ENCODE data around the gene PFKL. TPM values are rescaled to one million over a fixed set of nuclear protein-coding genes. Genes with fewer than 3 reads are reported as not detected.

The PFKL gene
- polyA plus RNA-seq, 4 donors: 138 to 281 (median 216) TPM

DNA sequence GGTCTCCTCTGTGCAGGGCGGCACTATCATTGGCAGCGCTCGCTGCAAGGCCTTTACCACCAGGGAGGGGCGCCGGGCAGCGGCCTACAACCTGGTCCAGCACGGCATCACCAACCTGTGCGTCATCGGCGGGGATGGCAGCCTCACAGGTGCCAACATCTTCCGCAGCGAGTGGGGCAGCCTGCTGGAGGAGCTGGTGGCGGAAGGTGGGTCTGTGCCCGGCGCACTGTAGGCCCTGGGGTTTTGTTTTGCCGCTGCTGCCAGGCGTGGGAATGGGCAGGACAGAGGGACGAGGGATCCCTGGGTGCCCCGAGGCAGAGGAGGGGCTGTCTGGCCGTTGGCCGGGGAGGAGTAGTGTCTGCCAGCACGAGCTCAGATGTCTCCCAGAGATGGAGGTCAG, 12.2 kb downstream of the PFKL start:
- FAIRE-seq (no peak), DNase-seq (no peak)
- no peak overlapping the region for H3K4me3 ChIP-seq (ENCODE audit: low read depth in 1 of 3, low read length in 3 of 3)
- no peaks in the 10 kb centered on the region for H3K27me3 ChIP-seq (ENCODE audit: control insufficient read depth in 3 of 3, insufficient read depth in 3 of 3, low read length in 3 of 3)
- H3K36me3 ChIP-seq (ENCODE audit: control insufficient read depth in 3 of 3, insufficient read depth in 2 of 3, low read depth in 1 of 3, low read length in 3 of 3): peaks cover 22 to 99% (median 28%) of the 10 kb centered on the region in 3 donors
- 92 to 95% (median 93%) methylated on average over 21 to 22 of the region's 22 CpGs for WGBS, 3 donors
- H3K9me3 ChIP-seq (ENCODE audit: control insufficient read depth in 2 of 2, insufficient read depth in 1 of 2, low read depth in 1 of 2, low read length in 1 of 2): no peaks in the 10 kb centered on the region
- H3K27ac ChIP-seq (ENCODE audit: low read depth in 1 of 3, low read length in 2 of 3): no peak overlapping the region
- H3K4me1 ChIP-seq (ENCODE audit: control insufficient read depth in 3 of 3, insufficient read depth in 2 of 3, low read depth in 1 of 3, low read length in 2 of 3): no peaks in the 10 kb centered on the region

DNA sequence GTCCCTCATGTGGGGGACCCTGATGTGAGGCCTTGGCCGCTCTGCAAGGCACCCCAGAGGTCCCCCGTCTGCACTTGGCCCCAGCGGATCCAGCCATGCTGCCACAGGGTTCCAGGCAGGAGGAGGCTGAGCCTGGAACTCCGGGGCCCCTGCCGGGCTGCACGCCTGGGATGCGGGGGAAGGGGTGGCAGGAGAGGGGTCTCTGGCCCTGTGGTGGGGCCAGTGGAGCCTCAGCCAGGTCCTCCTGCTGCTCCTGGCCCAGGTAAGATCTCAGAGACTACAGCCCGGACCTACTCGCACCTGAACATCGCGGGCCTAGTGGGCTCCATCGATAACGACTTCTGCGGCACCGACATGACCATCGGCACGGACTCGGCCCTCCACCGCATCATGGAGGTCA, 12.9 kb downstream of the PFKL start:
- FAIRE-seq (no peak), DNase-seq (no peak)
- peaks cover 20 to 99% (median 28%) of the 10 kb centered on the region in 3 donors for H3K36me3 ChIP-seq (ENCODE audit: control insufficient read depth in 3 of 3, insufficient read depth in 2 of 3, low read depth in 1 of 3, low read length in 3 of 3)
- no peaks in the 10 kb centered on the region for H3K4me1 ChIP-seq (ENCODE audit: control insufficient read depth in 3 of 3, insufficient read depth in 2 of 3, low read depth in 1 of 3, low read length in 2 of 3)
- H3K4me3 ChIP-seq (ENCODE audit: low read depth in 1 of 3, low read length in 3 of 3): no peak overlapping the region
- H3K27me3 ChIP-seq (ENCODE audit: control insufficient read depth in 3 of 3, insufficient read depth in 3 of 3, low read length in 3 of 3): no peaks in the 10 kb centered on the region
- no peaks in the 10 kb centered on the region for H3K9me3 ChIP-seq (ENCODE audit: control insufficient read depth in 2 of 2, insufficient read depth in 1 of 2, low read depth in 1 of 2, low read length in 1 of 2)
- WGBS, 3 donors: 96 to 98% (median 97%) methylated on average over 17 to 19 of the region's 19 CpGs
- H3K27ac ChIP-seq (ENCODE audit: low read depth in 1 of 3, low read length in 2 of 3): no peak overlapping the region

DNA sequence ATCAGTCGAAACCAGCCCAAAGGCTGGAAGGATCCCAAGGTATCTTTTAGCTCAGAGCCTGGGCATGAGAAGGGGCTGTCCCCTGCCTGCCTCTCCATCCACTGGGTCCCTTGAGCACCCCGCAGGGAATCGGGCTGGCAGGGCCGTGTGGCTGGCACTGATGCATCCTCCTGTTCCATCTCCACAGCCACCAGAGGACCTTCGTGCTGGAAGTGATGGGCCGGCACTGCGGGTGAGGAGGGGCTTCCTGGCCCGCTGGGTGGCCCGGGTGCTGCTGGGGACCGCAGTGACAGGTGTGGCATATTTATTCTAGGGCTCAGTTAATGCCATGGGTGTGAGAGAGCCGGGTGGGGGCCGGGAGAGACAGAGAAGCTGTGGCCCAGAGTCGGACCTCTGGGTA, 13.6 kb downstream of the PFKL start:
- DNase-seq: no peak
- FAIRE-seq: no peak
- Histone ChIP-seq H3K36me3 (ENCODE audit: control insufficient read depth in 3 of 3, insufficient read depth in 2 of 3, low read depth in 1 of 3, low read length in 3 of 3) (peaks cover 20 to 99% (median 32%) of the 10 kb centered on the region in 3 donors), H3K9me3 (ENCODE audit: control insufficient read depth in 2 of 2, insufficient read depth in 1 of 2, low read depth in 1 of 2, low read length in 1 of 2) (no peaks in the 10 kb centered on the region), H3K4me3 (ENCODE audit: low read depth in 1 of 3, low read length in 3 of 3) (no peak overlapping the region), H3K27me3 (ENCODE audit: control insufficient read depth in 3 of 3, insufficient read depth in 3 of 3, low read length in 3 of 3) (no peaks in the 10 kb centered on the region), H3K4me1 (ENCODE audit: control insufficient read depth in 3 of 3, insufficient read depth in 2 of 3, low read depth in 1 of 3, low read length in 2 of 3) (no peaks in the 10 kb centered on the region), H3K27ac (ENCODE audit: low read depth in 1 of 3, low read length in 2 of 3) (no peak overlapping the region)
- WGBS, 3 donors: 88 to 94% (median 93%) methylated on average over 12 to 13 of the region's 13 CpGs

DNA sequence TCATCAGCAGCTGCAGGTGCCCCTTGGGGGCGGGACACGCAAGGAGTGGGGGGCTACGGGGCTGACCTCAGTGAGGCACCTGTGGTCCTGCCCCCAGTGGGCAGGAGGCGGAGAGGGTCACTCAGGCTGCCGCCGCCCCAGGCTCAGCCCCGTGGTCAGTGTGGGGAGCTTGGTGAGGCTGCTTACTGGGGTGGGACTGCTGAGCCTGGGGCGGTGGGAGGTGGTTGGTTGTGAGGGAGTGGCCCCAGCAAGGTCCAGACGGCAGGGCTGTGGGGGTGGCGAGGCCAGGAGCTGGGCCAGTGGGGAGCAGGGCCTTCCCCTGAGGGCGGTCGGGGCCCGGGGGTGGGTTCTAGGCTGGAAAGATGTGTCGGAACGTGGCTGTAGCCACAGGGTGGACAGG, 14.3 kb downstream of the PFKL start:
- Histone ChIP-seq H3K27me3 (ENCODE audit: control insufficient read depth in 3 of 3, insufficient read depth in 3 of 3, low read length in 3 of 3) (no peaks in the 10 kb centered on the region), H3K4me1 (ENCODE audit: control insufficient read depth in 3 of 3, insufficient read depth in 2 of 3, low read depth in 1 of 3, low read length in 2 of 3) (no peaks in the 10 kb centered on the region), H3K36me3 (ENCODE audit: control insufficient read depth in 3 of 3, insufficient read depth in 2 of 3, low read depth in 1 of 3, low read length in 3 of 3) (peaks cover 20 to 100% (median 36%) of the 10 kb centered on the region in 3 donors), H3K4me3 (ENCODE audit: low read depth in 1 of 3, low read length in 3 of 3) (no peak overlapping the region), H3K27ac (ENCODE audit: low read depth in 1 of 3, low read length in 2 of 3) (no peak overlapping the region), H3K9me3 (ENCODE audit: control insufficient read depth in 2 of 2, insufficient read depth in 1 of 2, low read depth in 1 of 2, low read length in 1 of 2) (no peaks in the 10 kb centered on the region)
- DNase-seq: no peak
- FAIRE-seq: no peak
- 89 to 97% (median 91%) methylated on average over 14 to 15 of the region's 15 CpGs for WGBS, 3 donors

DNA sequence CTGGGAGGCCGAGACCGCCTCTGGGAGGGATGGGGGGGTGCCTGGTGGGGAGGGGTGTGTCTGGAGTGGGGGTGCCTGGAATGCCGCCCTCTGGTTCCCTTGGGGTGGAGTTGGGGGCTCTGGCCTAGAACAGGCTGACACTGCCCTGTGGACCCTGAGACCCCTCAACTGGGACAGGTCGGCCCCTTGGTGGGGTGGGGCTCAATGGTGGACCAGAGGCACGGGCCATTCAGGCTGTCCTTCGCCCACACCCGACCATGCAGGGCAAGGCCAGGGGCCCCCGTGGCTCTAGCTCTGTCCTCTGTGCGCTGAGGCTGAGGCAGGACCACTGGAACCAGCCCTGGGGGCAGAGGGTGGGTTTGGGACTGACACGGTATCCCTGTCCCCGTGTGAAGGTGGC, 14.7 kb downstream of the PFKL start:
- DNase-seq (no peak), FAIRE-seq (no peak)
- Histone ChIP-seq H3K27ac (ENCODE audit: low read depth in 1 of 3, low read length in 2 of 3) (no peak overlapping the region), H3K9me3 (ENCODE audit: control insufficient read depth in 2 of 2, insufficient read depth in 1 of 2, low read depth in 1 of 2, low read length in 1 of 2) (no peaks in the 10 kb centered on the region), H3K36me3 (ENCODE audit: control insufficient read depth in 3 of 3, insufficient read depth in 2 of 3, low read depth in 1 of 3, low read length in 3 of 3) (peaks cover 20 to 100% (median 39%) of the 10 kb centered on the region in 3 donors), H3K27me3 (ENCODE audit: control insufficient read depth in 3 of 3, insufficient read depth in 3 of 3, low read length in 3 of 3) (no peaks in the 10 kb centered on the region), H3K4me1 (ENCODE audit: control insufficient read depth in 3 of 3, insufficient read depth in 2 of 3, low read depth in 1 of 3, low read length in 2 of 3) (no peaks in the 10 kb centered on the region), H3K4me3 (ENCODE audit: low read depth in 1 of 3, low read length in 3 of 3) (no peak overlapping the region)
- WGBS, 3 donors: 89 to 93% (median 92%) methylated on average over 9 to 11 of the region's 11 CpGs

DNA sequence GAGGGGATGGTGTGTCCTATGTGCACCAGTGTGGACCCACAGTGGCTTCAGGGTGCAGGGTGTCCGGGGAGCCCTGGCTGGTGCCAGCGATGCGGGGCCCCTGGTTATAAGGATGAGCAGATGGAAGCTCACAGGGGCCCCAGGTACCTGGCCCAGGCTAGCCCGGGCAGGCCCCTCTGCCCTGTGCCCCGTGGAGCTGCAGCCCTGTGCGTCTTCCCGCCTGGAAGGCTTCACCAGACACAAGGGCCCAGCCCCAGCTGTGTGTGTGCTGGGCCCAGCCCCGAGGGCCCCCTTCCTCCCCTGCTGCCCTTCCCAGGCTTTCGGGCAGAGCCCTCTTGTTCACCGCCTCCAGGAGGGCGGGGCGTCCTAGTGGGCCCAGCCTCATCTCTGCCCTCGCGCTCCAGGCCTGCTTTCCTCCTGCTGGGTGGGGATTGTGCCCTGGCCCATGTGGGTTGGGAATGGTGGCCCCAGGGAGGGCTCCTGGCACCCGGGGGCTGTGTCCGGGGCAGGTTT, 15.9 kb downstream of the PFKL start:
- Histone ChIP-seq H3K4me3 (ENCODE audit: low read depth in 1 of 3, low read length in 3 of 3) (no peak overlapping the region), H3K9me3 (ENCODE audit: control insufficient read depth in 2 of 2, insufficient read depth in 1 of 2, low read depth in 1 of 2, low read length in 1 of 2) (no peaks in the 10 kb centered on the region), H3K36me3 (ENCODE audit: control insufficient read depth in 3 of 3, insufficient read depth in 2 of 3, low read depth in 1 of 3, low read length in 3 of 3) (peaks cover 24 to 99% (median 42%) of the 10 kb centered on the region in 3 donors), H3K4me1 (ENCODE audit: control insufficient read depth in 3 of 3, insufficient read depth in 2 of 3, low read depth in 1 of 3, low read length in 2 of 3) (no peaks in the 10 kb centered on the region), H3K27me3 (ENCODE audit: control insufficient read depth in 3 of 3, insufficient read depth in 3 of 3, low read length in 3 of 3) (no peaks in the 10 kb centered on the region), H3K27ac (ENCODE audit: low read depth in 1 of 3, low read length in 2 of 3) (no peak overlapping the region)
- DNase-seq: no peak
- WGBS, 3 donors: 85 to 93% (median 89%) methylated on average over 14 to 16 of the region's 16 CpGs
- FAIRE-seq: no peak

DNA sequence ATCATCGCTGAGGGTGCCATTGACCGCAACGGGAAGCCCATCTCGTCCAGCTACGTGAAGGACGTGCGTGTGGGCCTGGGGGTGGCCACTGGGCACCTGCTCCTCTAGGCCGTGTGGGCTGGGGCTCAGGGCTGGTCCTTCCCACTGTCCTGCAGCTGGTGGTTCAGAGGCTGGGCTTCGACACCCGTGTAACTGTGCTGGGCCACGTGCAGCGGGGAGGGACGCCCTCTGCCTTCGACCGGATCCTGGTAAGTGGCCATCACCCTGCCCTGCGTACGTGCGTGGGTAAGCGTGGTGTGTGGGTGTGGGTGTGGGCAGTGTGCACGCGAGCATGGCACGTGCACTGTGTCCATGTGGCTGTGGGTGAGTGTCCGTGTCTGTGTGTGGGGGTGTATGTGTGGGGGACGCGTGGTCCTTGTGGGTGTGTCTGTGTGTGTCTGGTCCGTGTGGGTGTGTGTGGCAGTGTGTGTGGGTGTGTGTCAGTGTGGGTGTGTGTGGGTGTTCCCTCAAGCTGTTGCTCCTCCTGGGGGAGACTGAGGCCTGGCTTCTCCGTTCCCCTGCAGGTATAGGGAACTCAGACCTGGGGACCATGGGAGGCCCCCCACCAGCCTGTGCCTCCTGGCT, 16.5 kb downstream of the PFKL start:
- no peaks in the 10 kb centered on the region for H3K9me3 ChIP-seq (ENCODE audit: control insufficient read depth in 2 of 2, insufficient read depth in 1 of 2, low read depth in 1 of 2, low read length in 1 of 2)
- no peak overlapping the region for H3K27ac ChIP-seq (ENCODE audit: low read depth in 1 of 3, low read length in 2 of 3)
- H3K4me1 ChIP-seq (ENCODE audit: control insufficient read depth in 3 of 3, insufficient read depth in 2 of 3, low read depth in 1 of 3, low read length in 2 of 3): no peaks in the 10 kb centered on the region
- H3K4me3 ChIP-seq (ENCODE audit: low read depth in 1 of 3, low read length in 3 of 3): no peak overlapping the region
- FAIRE-seq: no peak
- H3K27me3 ChIP-seq (ENCODE audit: control insufficient read depth in 3 of 3, insufficient read depth in 3 of 3, low read length in 3 of 3): no peaks in the 10 kb centered on the region
- DNase-seq: no peak
- WGBS, 3 donors: 90 to 94% (median 92%) methylated on average over 26 to 27 of the region's 27 CpGs
- H3K36me3 ChIP-seq (ENCODE audit: control insufficient read depth in 3 of 3, insufficient read depth in 2 of 3, low read depth in 1 of 3, low read length in 3 of 3): peaks cover 26 to 98% (median 37%) of the 10 kb centered on the region in 3 donors

DNA sequence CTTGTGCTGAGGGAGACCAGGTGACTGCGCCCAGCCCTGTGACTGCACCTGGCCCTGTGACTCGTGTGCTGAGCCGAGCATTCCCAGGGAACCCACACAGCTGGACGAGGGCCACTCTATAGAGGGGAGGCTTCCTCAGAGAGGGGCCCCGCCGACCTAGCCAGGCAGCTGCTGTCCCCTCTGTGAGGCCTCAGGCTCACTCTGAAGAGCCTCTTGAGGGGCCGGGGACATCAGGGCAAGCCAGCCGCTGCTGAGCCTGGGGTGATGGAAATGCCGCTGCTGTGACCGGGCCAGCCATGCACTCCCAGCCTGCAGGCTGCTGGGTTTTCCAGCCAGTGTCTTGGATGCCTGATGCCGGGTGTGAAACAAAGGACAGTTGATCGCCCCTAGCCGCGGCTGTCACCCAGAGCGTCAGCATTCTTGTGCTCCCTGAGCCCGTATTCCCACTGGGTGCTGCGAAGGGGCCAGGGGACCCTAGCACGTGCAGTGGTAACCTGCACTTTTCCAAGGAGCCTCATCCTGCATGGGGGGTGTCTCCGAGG, 17.5 kb downstream of the PFKL start:
- Histone ChIP-seq H3K27me3 (ENCODE audit: control insufficient read depth in 3 of 3, insufficient read depth in 3 of 3, low read length in 3 of 3) (no peaks in the 10 kb centered on the region), H3K4me1 (ENCODE audit: control insufficient read depth in 3 of 3, insufficient read depth in 2 of 3, low read depth in 1 of 3, low read length in 2 of 3) (no peaks in the 10 kb centered on the region), H3K36me3 (ENCODE audit: control insufficient read depth in 3 of 3, insufficient read depth in 2 of 3, low read depth in 1 of 3, low read length in 3 of 3) (peaks cover 24 to 98% (median 38%) of the 10 kb centered on the region in 3 donors), H3K27ac (ENCODE audit: low read depth in 1 of 3, low read length in 2 of 3) (no peak overlapping the region), H3K9me3 (ENCODE audit: control insufficient read depth in 2 of 2, insufficient read depth in 1 of 2, low read depth in 1 of 2, low read length in 1 of 2) (no peaks in the 10 kb centered on the region), H3K4me3 (ENCODE audit: low read depth in 1 of 3, low read length in 3 of 3) (no peak overlapping the region)
- FAIRE-seq (no peak), DNase-seq (no peak)
- 91 to 93% (median 92%) methylated on average over 18 to 19 of the region's 19 CpGs for WGBS, 3 donors

Data from small intestine (tissue), 7 donors.